Neural progenitor cell (in vitro differentiated cells): ENCODE data around the gene XIRP1. TPM values are rescaled to one million over a fixed set of nuclear protein-coding genes. Genes with fewer than 3 reads are reported as not detected.

Source experiments
- DNase-seq: peaks from one replicate; pipeline ENCODE4 v3.0.0-alpha.2; 2016; ENCODE audit warnings: low spot score
- H2AFZ ChIP-seq: fragments of 200-600 bp; sonication (generic); replicated peaks from 2 replicates; pipeline ENCODE4 v1.6.1; 2016; ENCODE audit warnings: antibody characterized with exemption
- H3F3A ChIP-seq: fragments of 200-600 bp; sonication (generic); 2 replicates; pipeline ENCODE4 v1.6.1; 2016; ENCODE audit warnings: antibody characterized with exemption, low read depth
- H3K27ac ChIP-seq: fragments of 200-600 bp; sonication (generic); 2 replicates; pipeline ENCODE4 v1.5.1; 2016; ENCODE audit warnings: mild to moderate bottlenecking
- H3K27me3 ChIP-seq: fragments of 200-600 bp; sonication (generic); 2 replicates; pipeline ENCODE4 v1.6.1; 2016; ENCODE audit warnings: mild to moderate bottlenecking, moderate library complexity
- H3K36me3 ChIP-seq: fragments of 200-600 bp; sonication (generic); 2 replicates; pipeline ENCODE4 v1.5.1; 2016
- H3K4me1 ChIP-seq: fragments of 200-600 bp; sonication (generic); 2 replicates; pipeline ENCODE4 v1.6.1; 2016; ENCODE audit warnings: mixed run types
- H3K4me2 ChIP-seq: fragments of 200-600 bp; sonication (generic); 2 replicates; pipeline ENCODE4 v1.6.1; 2016
- H3K4me3 ChIP-seq: fragments of 200-600 bp; sonication (generic); 2 replicates; pipeline ENCODE4 v1.5.1; 2016
- H3K79me2 ChIP-seq: fragments of 200-600 bp; sonication (generic); 2 replicates; pipeline ENCODE4 v1.6.1; 2016; ENCODE audit warnings: low read depth
- H3K9ac ChIP-seq: fragments of 200-600 bp; sonication (generic); 2 replicates; pipeline ENCODE4 v1.6.1; 2016
- H3K9me3 ChIP-seq: fragments of 200-600 bp; sonication (generic); 2 replicates; pipeline ENCODE4 v1.5.1; 2016; ENCODE audit warnings: low read depth
- H4K20me1 ChIP-seq: fragments of 200-600 bp; sonication (generic); 2 replicates; pipeline ENCODE4 v1.6.1; 2016; ENCODE audit warnings: low read depth
- H3K27ac Mint-ChIP-seq: 3 replicates; pipeline ENCODE4 v1.8.0; 2021; ENCODE audit warnings: mixed read lengths
- H3K27me3 Mint-ChIP-seq: 2 replicates; pipeline ENCODE4 v1.8.0; 2022; ENCODE audit warnings: low read depth, mild to moderate bottlenecking, inconsistent platforms, moderate library complexity, mixed read lengths; ENCODE audit not compliant: insufficient read depth
- H3K36me3 Mint-ChIP-seq: 3 replicates; pipeline ENCODE4 v1.8.0; 2021; ENCODE audit warnings: mixed read lengths
- H3K4me1 Mint-ChIP-seq: 3 replicates; pipeline ENCODE4 v1.8.0; 2021; ENCODE audit warnings: mixed read lengths
- H3K4me3 Mint-ChIP-seq: 3 replicates; pipeline ENCODE4 v1.8.0; 2021; ENCODE audit warnings: mild to moderate bottlenecking, moderate library complexity, mixed read lengths
- H3K9me3 Mint-ChIP-seq: 3 replicates; pipeline ENCODE4 v1.8.0; 2020; ENCODE audit warnings: mixed read lengths
- EZH2 ChIP-seq: fragments of 200-600 bp; sonication (generic); IDR thresholded peaks from 2 replicates; pipeline ENCODE4 v1.6.1; 2017; ENCODE audit warnings: antibody characterized with exemption, mild to moderate bottlenecking, moderate library complexity
- EZH2phosphoT487 ChIP-seq: fragments of 200-600 bp; sonication (generic); IDR thresholded peaks from 2 replicates; pipeline ENCODE4 v1.6.1; 2017; ENCODE audit warnings: antibody characterized with exemption
- total RNA-seq: library from RNA; depleted of rRNA; stranded (reverse); fragments of >200 nt; gene quantifications from 2 replicates; pipeline ENCODE4 v1.2.3, GENCODE V29; 2015; ENCODE audit warnings: low replicate concordance
- TF ChIP-seq, protein P1 (sequence below): fragments of 200-600 bp; sonication (generic); IDR thresholded peaks from 2 replicates; pipeline ENCODE4 v1.5.1; 2017; ENCODE audit warnings: antibody characterized with exemption, mild to moderate bottlenecking

Gene XIRP1
- total RNA-seq, 1 donor from 2014 or later = not detected

DNA sequence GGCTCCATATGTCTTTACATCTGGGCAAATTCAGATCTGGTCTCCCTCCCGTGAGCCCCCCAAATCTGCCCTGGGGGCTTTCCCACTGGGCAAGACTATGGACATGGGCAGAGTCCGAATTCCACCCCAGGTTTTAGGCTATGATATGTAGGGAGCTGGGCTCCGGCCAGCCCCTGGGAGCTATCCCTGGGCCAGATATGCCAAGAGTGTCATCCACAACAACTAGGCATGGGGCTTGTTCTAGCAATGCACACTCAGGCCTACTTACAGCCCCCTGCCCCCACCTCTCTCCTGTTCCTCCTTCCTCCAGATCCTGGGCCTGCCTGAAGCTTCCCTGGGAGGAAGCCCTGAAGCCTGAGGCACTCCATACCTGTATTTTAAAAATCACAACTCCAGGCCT is 622 bp downstream of the XIRP1 start:
- Histone ChIP-seq H3K4me3 (no peak overlapping the region), H2AFZ (no peak overlapping the region)
- no peak for DNase-seq

DNA sequence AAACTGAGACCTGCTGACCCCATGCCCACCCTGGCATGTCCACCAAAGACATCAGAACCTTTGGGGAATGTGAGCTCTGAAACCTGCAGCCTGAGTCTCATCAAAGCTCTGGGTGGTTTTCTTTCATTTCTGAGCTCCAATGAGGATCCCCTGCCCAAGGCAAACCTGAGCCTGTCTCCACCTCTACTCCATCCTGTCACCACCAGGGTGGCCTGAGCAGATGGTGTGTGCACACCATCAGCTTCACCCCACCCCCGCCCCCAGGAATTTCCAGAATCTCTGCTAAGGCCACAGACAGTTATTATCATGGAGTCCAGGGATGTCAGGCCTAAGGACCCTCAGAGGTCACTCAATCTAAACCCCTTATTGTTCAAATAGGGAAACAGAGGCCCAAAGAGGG is 1.3 kb downstream of the XIRP1 start:
- DNase-seq = peak; percentile 17
- Histone ChIP-seq H3K4me1 (no peaks in the 10 kb centered on the region), H3K36me3 (no peaks in the 10 kb centered on the region), H3K27me3 (no peaks in the 10 kb centered on the region), H2AFZ (no peak overlapping the region), H3K4me3 (no peak overlapping the region), H3K9ac (no peak overlapping the region), H3K27ac (no peak overlapping the region), H3K79me2 (no peaks in the 10 kb centered on the region), H4K20me1 (no peaks in the 10 kb centered on the region), H3K9me3 (no peaks in the 10 kb centered on the region), H3K4me2 (no peak overlapping the region), H3F3A (no peaks in the 10 kb centered on the region)
- H3K27ac Mint-ChIP-seq = no peak overlapping the region
- TF ChIP-seq EZH2 = no peak
- H3K4me3 Mint-ChIP-seq = no peak overlapping the region
- peaks cover 8% of the 10 kb centered on the region for H3K4me1 Mint-ChIP-seq
- peaks cover 10% of the 10 kb centered on the region for H3K27me3 Mint-ChIP-seq
- H3K36me3 Mint-ChIP-seq = no peaks in the 10 kb centered on the region
- H3K9me3 Mint-ChIP-seq = no peaks in the 10 kb centered on the region

More for the DNA sequence above, 622 bp downstream of the XIRP1 start:
- Histone ChIP-seq H3K27me3 (no peaks in the 10 kb centered on the region), H3K27ac (no peak overlapping the region), H4K20me1 (no peaks in the 10 kb centered on the region), H3K9me3 (no peaks in the 10 kb centered on the region), H3K36me3 (no peaks in the 10 kb centered on the region), H3K79me2 (no peaks in the 10 kb centered on the region), H3K4me2 (no peak overlapping the region), H3K4me1 (no peaks in the 10 kb centered on the region), H3F3A (no peaks in the 10 kb centered on the region), H3K9ac (no peak overlapping the region)
- no peaks in the 10 kb centered on the region for H3K36me3 Mint-ChIP-seq
- no peak overlapping the region for H3K27ac Mint-ChIP-seq
- H3K4me1 Mint-ChIP-seq = peaks cover 8% of the 10 kb centered on the region
- TF ChIP-seq EZH2 (no peak), EZH2phosphoT487 (no peak)
- TF ChIP-seq, protein P1, sequence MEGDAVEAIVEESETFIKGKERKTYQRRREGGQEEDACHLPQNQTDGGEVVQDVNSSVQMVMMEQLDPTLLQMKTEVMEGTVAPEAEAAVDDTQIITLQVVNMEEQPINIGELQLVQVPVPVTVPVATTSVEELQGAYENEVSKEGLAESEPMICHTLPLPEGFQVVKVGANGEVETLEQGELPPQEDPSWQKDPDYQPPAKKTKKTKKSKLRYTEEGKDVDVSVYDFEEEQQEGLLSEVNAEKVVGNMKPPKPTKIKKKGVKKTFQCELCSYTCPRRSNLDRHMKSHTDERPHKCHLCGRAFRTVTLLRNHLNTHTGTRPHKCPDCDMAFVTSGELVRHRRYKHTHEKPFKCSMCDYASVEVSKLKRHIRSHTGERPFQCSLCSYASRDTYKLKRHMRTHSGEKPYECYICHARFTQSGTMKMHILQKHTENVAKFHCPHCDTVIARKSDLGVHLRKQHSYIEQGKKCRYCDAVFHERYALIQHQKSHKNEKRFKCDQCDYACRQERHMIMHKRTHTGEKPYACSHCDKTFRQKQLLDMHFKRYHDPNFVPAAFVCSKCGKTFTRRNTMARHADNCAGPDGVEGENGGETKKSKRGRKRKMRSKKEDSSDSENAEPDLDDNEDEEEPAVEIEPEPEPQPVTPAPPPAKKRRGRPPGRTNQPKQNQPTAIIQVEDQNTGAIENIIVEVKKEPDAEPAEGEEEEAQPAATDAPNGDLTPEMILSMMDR = no peak
- H3K4me3 Mint-ChIP-seq = no peak overlapping the region
- peaks cover 10% of the 10 kb centered on the region for H3K27me3 Mint-ChIP-seq
- H3K9me3 Mint-ChIP-seq = no peaks in the 10 kb centered on the region

- H3K27me3 ChIP-seq = no peaks in the 10 kb centered on the region
- no peaks in the 10 kb centered on the region for H3K4me1 ChIP-seq
- no peak for DNase-seq
- no peaks in the 10 kb centered on the region for H3F3A ChIP-seq
- H3K27ac ChIP-seq = no peak overlapping the region
- no peak overlapping the region for H3K4me2 ChIP-seq
- no peaks in the 10 kb centered on the region for H3K36me3 ChIP-seq
- H3K9me3 ChIP-seq = no peaks in the 10 kb centered on the region
- H3K9ac ChIP-seq = no peak overlapping the region
- no peaks in the 10 kb centered on the region for H3K79me2 ChIP-seq
- H3K36me3 Mint-ChIP-seq = no peaks in the 10 kb centered on the region
- peaks cover 10% of the 10 kb centered on the region for H3K27me3 Mint-ChIP-seq
- no peaks in the 10 kb centered on the region for H3K9me3 Mint-ChIP-seq
- peak overlapping the region; percentile 73 for H3K27ac Mint-ChIP-seq
- TF ChIP-seq EZH2 = no peak
- H3K4me3 Mint-ChIP-seq = no peak overlapping the region
- H3K4me1 Mint-ChIP-seq = peaks cover 8% of the 10 kb centered on the region
- H2AFZ ChIP-seq = no peak overlapping the region
- no peaks in the 10 kb centered on the region for H4K20me1 ChIP-seq
- H3K4me3 ChIP-seq = no peak overlapping the region
These were observed 1.9 kb downstream of the XIRP1 start for GRCh38 chr3:39190281-39191025.

DNA sequence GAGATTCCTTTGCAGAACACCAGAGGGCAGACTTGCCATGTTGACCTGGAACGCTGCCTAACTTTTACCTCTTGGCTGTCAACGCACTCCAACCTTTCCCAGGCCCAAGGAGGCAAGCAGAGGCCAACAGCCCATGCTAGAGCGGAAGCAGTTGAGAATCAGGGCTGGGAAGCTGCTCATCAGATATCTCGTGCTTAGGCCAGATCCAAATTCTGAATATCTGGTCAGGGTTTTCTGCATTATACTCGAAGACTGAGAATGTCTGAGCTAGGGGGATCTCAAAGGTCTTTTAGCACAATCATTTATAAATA is 2.5 kb downstream of the XIRP1 start:
- no peaks in the 10 kb centered on the region for H3K9me3 Mint-ChIP-seq
- no peak overlapping the region for H3K4me3 Mint-ChIP-seq
- TF ChIP-seq, protein P1 = peak; percentile 79
- no peak for TF ChIP-seq EZH2
- no peaks in the 10 kb centered on the region for H3K4me1 ChIP-seq
- no peaks in the 10 kb centered on the region for H3K9me3 ChIP-seq
- H3K9ac ChIP-seq = no peak overlapping the region
- DNase-seq = peak; percentile 81
- no peak overlapping the region for H3K4me3 ChIP-seq
- H3K36me3 ChIP-seq = no peaks in the 10 kb centered on the region
- no peak overlapping the region for H2AFZ ChIP-seq
- no peaks in the 10 kb centered on the region for H3K79me2 ChIP-seq
- no peak overlapping the region for H3K27ac ChIP-seq
- peaks cover 11% of the 10 kb centered on the region for H3K4me1 Mint-ChIP-seq
- no peaks in the 10 kb centered on the region for H3K27me3 ChIP-seq
- H3K4me2 ChIP-seq = no peak overlapping the region
- no peaks in the 10 kb centered on the region for H3K36me3 Mint-ChIP-seq
- no peaks in the 10 kb centered on the region for H4K20me1 ChIP-seq
- H3K27me3 Mint-ChIP-seq = peaks cover 10% of the 10 kb centered on the region
- peak overlapping the region; percentile 73 for H3K27ac Mint-ChIP-seq
- H3F3A ChIP-seq = no peaks in the 10 kb centered on the region
